Measurements from ENCODE around the gene OR4E1. TPM values are rescaled to one million over a fixed set of nuclear protein-coding genes. Genes with fewer than 3 reads are reported as not detected.

Gene OR4E1
- total and polyA plus RNA-seq, 7 donors: not detected

DNA sequence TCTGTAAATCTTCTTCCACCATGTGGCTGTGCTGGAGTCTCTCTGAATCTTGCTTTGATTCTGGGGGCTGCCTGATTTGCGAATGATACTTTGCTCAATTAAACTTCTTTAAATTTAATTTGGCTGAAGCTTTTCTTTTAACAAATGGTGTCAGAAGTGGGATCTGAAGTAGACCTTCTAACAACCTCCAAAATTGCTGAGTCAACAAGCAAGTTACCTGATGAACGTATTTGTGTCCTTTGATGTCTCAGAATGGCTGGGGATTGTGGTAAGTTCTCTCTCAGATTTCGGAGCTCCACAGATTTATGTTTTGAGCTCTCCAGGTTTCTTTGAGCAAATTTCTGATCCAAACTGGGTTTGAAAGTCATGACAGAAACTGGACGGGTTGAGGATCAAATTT lies 1.9 kb upstream of the OR4E1 start:
- 85 to 87% methylated on average over 4 of the region's 4 CpGs for WGBS, 2 donors
- H3K27me3 ChIP-seq: no peaks in the 10 kb centered on the region
- H3K9me3 ChIP-seq: no peaks in the 10 kb centered on the region
- H3K4me1 ChIP-seq: no peaks in the 10 kb centered on the region
- no peak for DNase-seq
- TF ChIP-seq, protein P1, sequence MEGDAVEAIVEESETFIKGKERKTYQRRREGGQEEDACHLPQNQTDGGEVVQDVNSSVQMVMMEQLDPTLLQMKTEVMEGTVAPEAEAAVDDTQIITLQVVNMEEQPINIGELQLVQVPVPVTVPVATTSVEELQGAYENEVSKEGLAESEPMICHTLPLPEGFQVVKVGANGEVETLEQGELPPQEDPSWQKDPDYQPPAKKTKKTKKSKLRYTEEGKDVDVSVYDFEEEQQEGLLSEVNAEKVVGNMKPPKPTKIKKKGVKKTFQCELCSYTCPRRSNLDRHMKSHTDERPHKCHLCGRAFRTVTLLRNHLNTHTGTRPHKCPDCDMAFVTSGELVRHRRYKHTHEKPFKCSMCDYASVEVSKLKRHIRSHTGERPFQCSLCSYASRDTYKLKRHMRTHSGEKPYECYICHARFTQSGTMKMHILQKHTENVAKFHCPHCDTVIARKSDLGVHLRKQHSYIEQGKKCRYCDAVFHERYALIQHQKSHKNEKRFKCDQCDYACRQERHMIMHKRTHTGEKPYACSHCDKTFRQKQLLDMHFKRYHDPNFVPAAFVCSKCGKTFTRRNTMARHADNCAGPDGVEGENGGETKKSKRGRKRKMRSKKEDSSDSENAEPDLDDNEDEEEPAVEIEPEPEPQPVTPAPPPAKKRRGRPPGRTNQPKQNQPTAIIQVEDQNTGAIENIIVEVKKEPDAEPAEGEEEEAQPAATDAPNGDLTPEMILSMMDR (IDR thresholded peaks at IDR 0.05): no peak
- no peak for TF ChIP-seq POLR2A (IDR thresholded peaks at IDR 0.05)
- TF ChIP-seq EP300 (IDR thresholded peaks at IDR 0.05): no peak
- no peak for TF ChIP-seq POLR2AphosphoS5 (IDR thresholded peaks at IDR 0.05)
- intact Hi-C loops (cut with DNase I): no loop called here
- H3K4me3 ChIP-seq: no peak overlapping the region
- no peak overlapping the region for H3K27ac ChIP-seq
- no peaks in the 10 kb centered on the region for H3K36me3 ChIP-seq

DNA sequence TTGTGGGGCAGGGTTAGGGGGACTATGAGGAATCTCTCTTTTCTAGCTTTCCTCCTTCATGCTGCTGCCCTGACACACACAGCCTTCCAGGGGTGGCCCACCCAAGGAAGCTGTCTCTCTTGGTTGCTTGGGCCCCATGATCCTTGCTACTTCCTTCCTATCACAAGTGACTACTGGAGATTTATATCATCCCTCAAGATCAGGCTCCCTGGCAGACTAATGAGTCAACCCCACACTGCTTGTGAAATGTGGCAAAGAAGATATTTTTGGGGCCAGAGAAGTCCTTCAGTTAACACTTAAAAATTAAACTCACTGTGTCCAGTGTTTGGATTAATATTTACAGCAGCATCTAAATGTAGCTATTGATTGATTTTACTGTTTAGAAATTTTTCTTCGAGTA lies 1.5 kb downstream of the OR4E1 start:
- Histone ChIP-seq H3K27ac (no peak overlapping the region), H3K27me3 (no peaks in the 10 kb centered on the region), H3K4me3 (no peak overlapping the region), H3K9me3 (peaks cover 0 to 3% (median 0%) of the 10 kb centered on the region in 4 donors), H3K4me1 (no peaks in the 10 kb centered on the region), H3K36me3 (no peaks in the 10 kb centered on the region)
- TF ChIP-seq, protein P1 (IDR thresholded peaks at IDR 0.05): no peak
- TF ChIP-seq EP300 (IDR thresholded peaks at IDR 0.05): no peak
- TF ChIP-seq POLR2AphosphoS5 (IDR thresholded peaks at IDR 0.05): no peak
- no peak for TF ChIP-seq POLR2A (IDR thresholded peaks at IDR 0.05)
- WGBS, 2 donors: 90 to 94% methylated on average over 1 of the region's 1 CpG
- no peak for DNase-seq
- intact Hi-C loops (cut with DNase I): no loop called here

DNA sequence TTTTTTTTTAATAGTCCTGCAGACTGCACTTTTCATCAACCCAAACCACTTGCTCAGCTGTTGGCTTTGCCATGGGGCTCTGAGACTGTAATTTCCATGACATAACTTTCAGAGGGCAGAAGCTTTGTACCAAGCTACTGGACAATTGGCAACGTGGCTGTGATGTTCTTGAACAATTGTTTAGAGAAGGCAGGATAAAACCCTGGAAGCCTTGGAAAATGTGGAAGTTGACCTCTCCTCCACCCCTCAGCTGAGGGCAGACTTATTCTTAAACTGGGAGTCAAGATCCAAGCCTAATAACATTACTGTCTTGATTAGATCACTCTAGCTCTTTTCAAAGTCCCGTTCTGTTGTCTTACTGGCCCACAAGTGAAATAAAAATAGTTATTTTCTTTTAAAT lies 2.2 kb downstream of the OR4E1 start:
- no peak overlapping the region for H3K4me3 ChIP-seq
- H3K4me1 ChIP-seq: no peaks in the 10 kb centered on the region
- WGBS, 2 donors: 61 to 63% methylated on average over 2 of the region's 2 CpGs
- no peaks in the 10 kb centered on the region for H3K27me3 ChIP-seq
- H3K9me3 ChIP-seq: peaks cover 0 to 3% (median 0%) of the 10 kb centered on the region in 4 donors
- H3K27ac ChIP-seq: no peak overlapping the region
- H3K36me3 ChIP-seq: no peaks in the 10 kb centered on the region
- no peak for DNase-seq
- intact Hi-C loops (cut with DNase I): no loop called here
- TF ChIP-seq POLR2A (IDR thresholded peaks at IDR 0.05): no peak
- no peak for TF ChIP-seq EP300 (IDR thresholded peaks at IDR 0.05)
- TF ChIP-seq, protein P1 (IDR thresholded peaks at IDR 0.05): no peak
- no peak for TF ChIP-seq POLR2AphosphoS5 (IDR thresholded peaks at IDR 0.05)

DNA sequence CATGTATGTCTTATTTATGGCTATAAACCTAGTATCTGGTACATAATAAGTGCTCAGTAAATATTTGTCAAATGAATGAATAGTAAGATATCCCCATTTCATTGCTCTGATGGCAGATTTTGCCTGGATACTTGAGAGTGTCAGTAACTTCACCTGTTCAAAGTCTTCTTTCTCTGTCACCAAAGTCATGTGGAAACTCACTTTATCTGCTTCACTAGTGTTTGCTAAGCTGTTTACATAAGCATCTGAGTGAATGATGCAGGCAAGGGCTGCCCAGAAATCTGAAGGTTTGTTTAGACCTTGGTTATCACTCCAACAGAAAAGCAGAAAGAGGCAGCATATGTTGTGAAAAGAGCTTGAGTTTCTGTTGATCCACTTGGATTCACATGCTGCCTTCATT lies 4.3 kb downstream of the OR4E1 start:
- no peak overlapping the region for H3K27ac ChIP-seq
- no peaks in the 10 kb centered on the region for H3K27me3 ChIP-seq
- H3K4me3 ChIP-seq: no peak overlapping the region
- no peaks in the 10 kb centered on the region for H3K4me1 ChIP-seq
- peaks cover 0 to 3% (median 0%) of the 10 kb centered on the region in 4 donors for H3K9me3 ChIP-seq
- no peaks in the 10 kb centered on the region for H3K36me3 ChIP-seq
- DNase-seq: no peak
- TF ChIP-seq POLR2AphosphoS5 (IDR thresholded peaks at IDR 0.05) (no peak), EP300 (IDR thresholded peaks at IDR 0.05) (no peak), POLR2A (IDR thresholded peaks at IDR 0.05) (no peak)
- TF ChIP-seq, protein P1 (IDR thresholded peaks at IDR 0.05): no peak
- intact Hi-C loops (cut with DNase I): no loop called here

DNA sequence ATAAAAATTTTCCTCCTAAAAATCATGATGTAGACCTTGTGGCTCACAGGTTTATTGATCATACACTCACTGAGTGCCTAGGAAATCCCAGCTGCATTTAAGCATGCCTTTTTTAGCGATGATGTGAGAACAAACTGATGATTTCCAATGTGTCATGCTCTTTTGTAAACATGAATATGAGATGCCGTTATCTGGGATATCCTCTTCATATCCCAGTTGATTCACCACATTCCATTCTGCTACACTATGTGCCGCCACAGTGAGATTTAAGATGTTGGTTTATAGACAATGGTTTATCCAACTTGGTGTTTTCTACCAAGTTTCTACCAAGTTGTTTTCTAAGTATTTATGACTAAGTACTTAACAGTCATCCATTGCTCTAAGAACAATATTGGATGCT lies 5.2 kb downstream of the OR4E1 start:
- intact Hi-C loops (cut with DNase I): no loop called here
- Histone ChIP-seq H3K27ac (no peak overlapping the region), H3K27me3 (no peaks in the 10 kb centered on the region), H3K4me3 (no peak overlapping the region), H3K9me3 (peaks cover 0 to 3% (median 0%) of the 10 kb centered on the region in 4 donors), H3K4me1 (no peaks in the 10 kb centered on the region), H3K36me3 (no peaks in the 10 kb centered on the region)
- TF ChIP-seq POLR2AphosphoS5 (IDR thresholded peaks at IDR 0.05) (no peak), POLR2A (IDR thresholded peaks at IDR 0.05) (no peak), EP300 (IDR thresholded peaks at IDR 0.05) (no peak)
- TF ChIP-seq, protein P1 (IDR thresholded peaks at IDR 0.05): no peak
- no peak for DNase-seq
- 80 to 84% methylated on average over 3 of the region's 3 CpGs for WGBS, 2 donors

Data from sigmoid colon (tissue), 7 donors.